Keratinocyte (primary cell): ENCODE measurements around the gene NUP214. TPM values are rescaled to one million over a fixed set of nuclear protein-coding genes. Genes with fewer than 3 reads are reported as not detected.

Experiments
- DNase-seq: peaks from one replicate; pipeline ENCODE4 v3.0.0-alpha.2; 2011; ENCODE audit warnings: low read depth, missing footprints, low spot score
- FAIRE-seq: peaks from 2 replicates; lab custom pipeline; 2011; peaks lifted over from hg19 to GRCh38; lab: Jason Lieb, UNC
- H2AFZ ChIP-seq: 2 replicates; pipeline ENCODE4 v1.6.0; 2012; ENCODE audit warnings: low read length, control low read depth, inconsistent platforms; ENCODE audit not compliant: control insufficient read depth
- H3K27ac ChIP-seq: 2 replicates; pipeline ENCODE4 v1.5.1; 2011; ENCODE audit warnings: low read length; ENCODE audit not compliant: control insufficient read depth, insufficient read depth
- H3K27me3 ChIP-seq: 3 replicates; pipeline ENCODE4 v1.6.0; 2011; ENCODE audit warnings: low read length; ENCODE audit not compliant: control insufficient read depth, insufficient read depth; ENCODE audit errors: extremely low read depth
- H3K36me3 ChIP-seq, 2 experiments: 2 replicates in 1 of 2; 3 replicates in 1 of 2; pipeline ENCODE4 v1.5.1; 2011; ENCODE audit warnings: low read length in 2 of 2, mild to moderate bottlenecking in 1 of 2; ENCODE audit not compliant: control insufficient read depth in 2 of 2, insufficient read depth in 2 of 2; ENCODE audit errors: extremely low read depth in 1 of 2
- H3K4me1 ChIP-seq: 3 replicates; pipeline ENCODE4 v1.5.1; 2011; ENCODE audit warnings: low read length; ENCODE audit not compliant: control insufficient read depth, insufficient read depth; ENCODE audit errors: extremely low read depth
- H3K4me2 ChIP-seq: 3 replicates; pipeline ENCODE4 v1.6.0; 2011; ENCODE audit warnings: low read depth, low read length; ENCODE audit not compliant: control insufficient read depth, insufficient read depth; ENCODE audit errors: extremely low read depth
- H3K4me3 ChIP-seq, 3 experiments: fragments of 200-600 bp in 1 of 3; sonication (generic) in 1 of 3; 2 replicates in 2 of 3; 3 replicates in 1 of 3; pipeline ENCODE4 v1.5.1; 2011 to 2016; ENCODE audit warnings: low read length in 3 of 3, mild to moderate bottlenecking in 3 of 3, control low read depth in 2 of 3, inconsistent platforms in 1 of 3, low read depth in 1 of 3, mixed read lengths in 1 of 3, mixed run types in 1 of 3, moderate library complexity in 1 of 3; ENCODE audit not compliant: control insufficient read depth in 2 of 3, insufficient read depth in 2 of 3; ENCODE audit errors: extremely low read depth in 1 of 3
- H3K79me2 ChIP-seq: 2 replicates; pipeline ENCODE4 v1.6.0; 2012; ENCODE audit warnings: low read length; ENCODE audit not compliant: control insufficient read depth, insufficient read depth
- H3K9ac ChIP-seq: 3 replicates; pipeline ENCODE4 v1.6.0; 2011; ENCODE audit warnings: low read length; ENCODE audit not compliant: control insufficient read depth, insufficient read depth; ENCODE audit errors: extremely low read depth
- H3K9me1 ChIP-seq: 3 replicates; pipeline ENCODE4 v1.6.0; 2011; ENCODE audit warnings: low read length; ENCODE audit not compliant: control insufficient read depth, insufficient read depth; ENCODE audit errors: extremely low read depth
- H3K9me3 ChIP-seq: 2 replicates; pipeline ENCODE4 v1.5.1; 2012; ENCODE audit warnings: low read depth, low read length; ENCODE audit not compliant: control insufficient read depth
- H4K20me1 ChIP-seq: 3 replicates; pipeline ENCODE4 v1.6.0; 2011; ENCODE audit warnings: low read length; ENCODE audit not compliant: control insufficient read depth, insufficient read depth; ENCODE audit errors: extremely low read depth
- EZH2 ChIP-seq: IDR thresholded peaks from one replicate; pipeline ENCODE4 v1.6.1; 2012; ENCODE audit warnings: inconsistent platforms, mild to moderate bottlenecking, low read length, moderate library complexity
- dilution Hi-C: fragments of 300-500 bp; cut with MboI; formaldehyde crosslinking; loops from one replicate; pipeline ENCODE4 v1.7.0; 2020; ENCODE audit warnings: low sequenced_read_pairs; ENCODE audit not compliant: extremely low pct_ligation_motif_present
- polyA plus RNA-seq, 5 experiments: library from polyadenylated mRNA; depleted of rRNA in 3 of 5; stranded (reverse) in 3 of 5; stranded (forward) in 1 of 5; unstranded in 1 of 5; fragments of >200 nt; gene quantifications; 1 replicate in 1 of 5; 2 replicates in 3 of 5; 3 replicates in 1 of 5; pipeline versions ENCODE4 v1.2.1 to v1.2.3, GENCODE V29; 2011 to 2012; ENCODE audit warnings: missing spikeins in 2 of 5, low read depth in 1 of 5, low replicate concordance in 1 of 5
- TF ChIP-seq, protein P1 (sequence below), 3 experiments: IDR thresholded peaks in 1 of 3; conservative IDR thresholded peaks in 1 of 3; optimal IDR thresholded peaks in 1 of 3; 2 replicates in 2 of 3; 3 replicates in 1 of 3; pipeline versions ENCODE3 to v1.5.1; 2011; ENCODE audit warnings: low read length in 3 of 3, mild to moderate bottlenecking in 3 of 3, moderate library complexity in 2 of 3, control low read depth in 1 of 3, inconsistent platforms in 1 of 3; ENCODE audit not compliant: insufficient read depth in 2 of 3; ENCODE audit errors: extremely low read depth in 1 of 3

The NUP214 gene
- polyA plus RNA-seq, 1 donor (not counting 4 experiments of a cell fraction or from before 2014, with no cell fraction given), result 7.3 TPM

DNA sequence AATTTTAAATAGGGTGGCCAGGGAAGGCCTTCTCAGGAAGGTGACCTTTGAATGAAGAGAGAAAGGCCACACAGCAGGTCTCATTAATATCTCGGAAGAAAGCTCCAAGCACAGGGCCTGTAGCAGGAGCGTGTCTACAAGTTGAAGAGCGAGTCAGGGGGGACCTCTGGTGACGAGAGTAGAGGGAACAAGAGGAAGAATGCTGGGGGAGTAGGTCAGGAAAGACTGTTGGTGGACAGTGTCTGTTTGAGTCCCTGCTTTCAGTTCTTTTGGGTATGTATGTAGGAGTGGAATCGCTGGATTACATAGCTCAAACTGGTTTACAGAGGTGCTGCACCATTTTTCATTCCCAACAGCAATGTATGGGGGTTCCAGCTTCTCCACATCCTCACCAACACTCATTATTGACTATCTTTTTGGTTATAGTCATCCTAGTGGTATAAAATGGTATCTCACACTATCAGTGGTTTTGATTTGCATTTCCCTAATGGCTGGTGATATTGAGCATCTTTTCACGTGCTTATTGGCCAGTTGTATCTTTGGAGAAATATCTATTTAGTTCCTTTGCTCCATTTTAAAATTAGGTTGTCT lies 55.8 kb downstream of the NUP214 start:
- Histone ChIP-seq H3K9me1 (no peaks in the 10 kb centered on the region), H4K20me1 (no peaks in the 10 kb centered on the region), H3K9me3 (no peaks in the 10 kb centered on the region), H2AFZ (no peak overlapping the region), H3K27me3 (no peaks in the 10 kb centered on the region), H3K79me2 (no peaks in the 10 kb centered on the region), H3K36me3 (peaks cover 12 to 27% of the 10 kb centered on the region in 2 experiments), H3K9ac (no peak overlapping the region), H3K4me3 (no peak overlapping the region), H3K27ac (no peak overlapping the region), H3K4me1 (peaks cover 9% of the 10 kb centered on the region), H3K4me2 (no peak overlapping the region)
- no peak for DNase-seq
- dilution Hi-C loops, result no loop called here
- no peak for FAIRE-seq
- TF ChIP-seq, protein P1, sequence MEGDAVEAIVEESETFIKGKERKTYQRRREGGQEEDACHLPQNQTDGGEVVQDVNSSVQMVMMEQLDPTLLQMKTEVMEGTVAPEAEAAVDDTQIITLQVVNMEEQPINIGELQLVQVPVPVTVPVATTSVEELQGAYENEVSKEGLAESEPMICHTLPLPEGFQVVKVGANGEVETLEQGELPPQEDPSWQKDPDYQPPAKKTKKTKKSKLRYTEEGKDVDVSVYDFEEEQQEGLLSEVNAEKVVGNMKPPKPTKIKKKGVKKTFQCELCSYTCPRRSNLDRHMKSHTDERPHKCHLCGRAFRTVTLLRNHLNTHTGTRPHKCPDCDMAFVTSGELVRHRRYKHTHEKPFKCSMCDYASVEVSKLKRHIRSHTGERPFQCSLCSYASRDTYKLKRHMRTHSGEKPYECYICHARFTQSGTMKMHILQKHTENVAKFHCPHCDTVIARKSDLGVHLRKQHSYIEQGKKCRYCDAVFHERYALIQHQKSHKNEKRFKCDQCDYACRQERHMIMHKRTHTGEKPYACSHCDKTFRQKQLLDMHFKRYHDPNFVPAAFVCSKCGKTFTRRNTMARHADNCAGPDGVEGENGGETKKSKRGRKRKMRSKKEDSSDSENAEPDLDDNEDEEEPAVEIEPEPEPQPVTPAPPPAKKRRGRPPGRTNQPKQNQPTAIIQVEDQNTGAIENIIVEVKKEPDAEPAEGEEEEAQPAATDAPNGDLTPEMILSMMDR (optimal IDR thresholded peaks at IDR 0.05 in 1 of 3, IDR thresholded peaks at IDR 0.05 in 1 of 3, conservative IDR thresholded peaks at IDR 0.05 in 1 of 3; ENCODE audit: extremely low read depth in 1 of 3, insufficient read depth in 2 of 3, low read length in 3 of 3), result peak in 1 of 3 experiments; percentile 25
- TF ChIP-seq EZH2, result no peak

DNA sequence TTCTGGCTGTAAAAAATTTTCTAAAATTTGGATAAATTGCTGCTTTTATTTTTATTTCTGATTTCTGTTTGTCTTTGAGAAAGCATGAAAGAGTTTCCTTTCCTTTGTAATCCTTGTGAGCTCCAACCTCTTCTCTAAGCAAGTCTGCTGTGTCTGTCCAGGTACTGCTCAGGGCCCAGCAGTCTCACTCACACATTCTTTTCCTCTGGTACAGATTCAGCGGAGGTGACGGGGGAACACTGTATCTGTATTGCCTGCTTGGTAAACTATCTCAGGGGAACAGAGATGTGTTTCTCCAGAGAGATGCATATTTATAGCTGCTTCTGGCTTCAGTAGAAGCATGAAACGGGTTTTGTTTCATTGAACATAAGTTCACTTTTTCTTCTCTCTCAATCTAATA lies 60.5 kb downstream of the NUP214 start:
- no peak for FAIRE-seq
- H3K4me2 ChIP-seq, result no peak overlapping the region
- H2AFZ ChIP-seq, result no peak overlapping the region
- no peaks in the 10 kb centered on the region for H3K79me2 ChIP-seq
- no peaks in the 10 kb centered on the region for H4K20me1 ChIP-seq
- no peak overlapping the region for H3K27ac ChIP-seq
- TF ChIP-seq, protein P1 (optimal IDR thresholded peaks at IDR 0.05 in 1 of 3, IDR thresholded peaks at IDR 0.05 in 1 of 3, conservative IDR thresholded peaks at IDR 0.05 in 1 of 3; ENCODE audit: extremely low read depth in 1 of 3, insufficient read depth in 2 of 3, low read length in 3 of 3), result no peak
- TF ChIP-seq EZH2, result no peak
- H3K9me1 ChIP-seq, result no peaks in the 10 kb centered on the region
- DNase-seq, result no peak
- H3K27me3 ChIP-seq, result no peaks in the 10 kb centered on the region
- H3K9ac ChIP-seq, result no peak overlapping the region
- no peak overlapping the region for H3K4me3 ChIP-seq
- peaks cover 15% of the 10 kb centered on the region for H3K4me1 ChIP-seq
- H3K36me3 ChIP-seq, result peaks cover 6 to 7% of the 10 kb centered on the region in 2 experiments
- dilution Hi-C loops, result no loop called here
- H3K9me3 ChIP-seq, result no peaks in the 10 kb centered on the region
